Umbilical cord (tissue), 2 donors: ENCODE results near the gene NBEAL1. TPM values are rescaled to one million over a fixed set of nuclear protein-coding genes. Genes with fewer than 3 reads are reported as not detected.
"Not testable (repeated sequence)": the region's sequence is repeated elsewhere in the genome, so short reads cannot be mapped to it uniquely, and the experiment has no call there.

Experiments
- DNase-seq: peaks from one replicate; pipeline ENCODE4 v3.0.0-alpha.2; 2015; ENCODE audit warnings: low spot score
- total RNA-seq: library from RNA; depleted of rRNA; stranded (reverse); fragments of >200 nt; gene quantifications from one replicate; pipeline ENCODE4 v1.2.3, GENCODE V29; 2014; ENCODE audit warnings: low replicate concordance; ENCODE audit not compliant: insufficient read depth

NBEAL1 gene
- total RNA-seq, 1 donor from 2014 or later = 78.0 TPM

- no peak for DNase-seq
These were observed 210.9 kb downstream of the NBEAL1 start for GRCh38 chr2:203225423-203226039.

DNA sequence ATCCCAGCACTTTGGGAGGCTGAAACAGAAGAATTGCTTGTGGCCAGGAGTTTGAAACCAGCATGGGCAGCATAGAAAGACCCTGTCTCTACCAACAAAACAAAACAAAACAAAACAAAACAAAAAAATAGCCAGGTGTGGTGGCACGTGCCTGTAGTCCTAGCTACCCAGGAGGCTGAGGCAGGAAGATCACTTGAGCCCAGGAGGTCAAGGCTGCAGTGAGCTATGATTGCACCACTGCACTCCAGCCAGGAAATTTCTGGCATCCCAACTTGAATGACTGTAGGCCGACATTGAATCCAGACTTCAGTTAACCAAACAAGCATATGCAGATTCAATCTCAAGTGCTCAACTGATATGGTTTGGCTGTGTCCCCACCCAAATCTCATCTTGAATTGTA is 215.0 kb downstream of the NBEAL1 start:
- DNase-seq = not testable (repeated sequence)

DNA sequence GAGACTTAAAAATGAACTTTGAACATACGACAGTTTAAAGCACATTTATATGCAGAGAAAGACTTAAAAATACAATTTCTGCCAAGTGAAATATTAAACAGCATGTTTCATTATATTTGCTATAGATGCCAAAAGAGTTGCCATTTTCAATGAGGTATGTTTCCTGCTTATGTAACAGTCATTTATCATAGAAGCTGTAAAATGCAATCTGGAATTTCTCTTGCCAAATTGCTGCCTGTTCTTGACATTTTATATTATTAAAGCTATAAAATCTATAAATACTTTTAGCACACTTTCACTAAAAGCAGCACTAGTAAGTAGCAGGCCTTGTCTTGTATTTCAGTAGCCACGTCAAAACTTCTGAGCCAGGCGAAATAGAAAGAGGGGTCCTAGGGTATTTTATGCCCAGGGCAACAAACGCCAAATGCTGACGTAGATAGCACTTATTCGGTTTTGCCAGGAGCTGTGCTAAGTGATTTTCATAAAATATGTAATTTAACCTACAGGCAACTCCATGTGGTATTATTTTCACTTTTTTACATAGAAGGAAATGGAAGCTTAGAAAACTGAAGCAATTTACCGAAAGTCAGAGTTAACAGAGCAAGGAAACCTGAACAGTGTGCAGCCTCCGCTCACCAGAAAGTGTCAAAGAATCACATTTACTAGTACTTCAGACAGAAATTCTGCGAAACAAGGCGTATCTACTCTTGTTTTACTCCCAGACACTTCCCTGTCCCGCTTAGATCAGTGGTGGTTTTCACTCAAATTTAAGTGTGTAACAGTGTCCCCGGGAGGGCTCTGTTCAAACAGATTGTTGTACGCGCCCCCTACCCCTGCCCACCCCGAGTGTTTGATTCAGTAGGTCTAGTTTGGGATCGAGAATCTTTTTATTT is 222.9 kb downstream of the NBEAL1 start:
- DNase-seq = no peak

DNA sequence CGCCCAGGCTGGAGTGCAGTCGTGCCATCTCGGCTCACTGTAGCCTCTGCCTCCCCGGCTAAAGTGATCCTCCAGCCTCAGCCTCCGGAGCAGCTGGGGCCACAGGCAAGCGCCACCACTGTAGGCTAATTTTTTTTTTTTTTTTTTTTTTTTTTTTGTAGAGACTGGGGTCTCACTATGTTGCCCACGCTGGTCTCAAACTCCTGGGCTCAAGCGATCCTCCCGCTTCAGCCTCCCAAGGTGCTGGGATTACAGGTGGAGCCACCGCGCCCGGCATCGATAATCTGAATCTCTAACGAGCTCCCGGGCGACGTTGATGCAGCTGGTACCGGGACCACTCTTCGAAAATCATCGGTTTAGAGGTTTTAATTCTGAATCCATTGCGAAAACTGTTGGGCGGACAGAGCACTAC is 223.6 kb downstream of the NBEAL1 start:
- DNase-seq = no peak

DNA sequence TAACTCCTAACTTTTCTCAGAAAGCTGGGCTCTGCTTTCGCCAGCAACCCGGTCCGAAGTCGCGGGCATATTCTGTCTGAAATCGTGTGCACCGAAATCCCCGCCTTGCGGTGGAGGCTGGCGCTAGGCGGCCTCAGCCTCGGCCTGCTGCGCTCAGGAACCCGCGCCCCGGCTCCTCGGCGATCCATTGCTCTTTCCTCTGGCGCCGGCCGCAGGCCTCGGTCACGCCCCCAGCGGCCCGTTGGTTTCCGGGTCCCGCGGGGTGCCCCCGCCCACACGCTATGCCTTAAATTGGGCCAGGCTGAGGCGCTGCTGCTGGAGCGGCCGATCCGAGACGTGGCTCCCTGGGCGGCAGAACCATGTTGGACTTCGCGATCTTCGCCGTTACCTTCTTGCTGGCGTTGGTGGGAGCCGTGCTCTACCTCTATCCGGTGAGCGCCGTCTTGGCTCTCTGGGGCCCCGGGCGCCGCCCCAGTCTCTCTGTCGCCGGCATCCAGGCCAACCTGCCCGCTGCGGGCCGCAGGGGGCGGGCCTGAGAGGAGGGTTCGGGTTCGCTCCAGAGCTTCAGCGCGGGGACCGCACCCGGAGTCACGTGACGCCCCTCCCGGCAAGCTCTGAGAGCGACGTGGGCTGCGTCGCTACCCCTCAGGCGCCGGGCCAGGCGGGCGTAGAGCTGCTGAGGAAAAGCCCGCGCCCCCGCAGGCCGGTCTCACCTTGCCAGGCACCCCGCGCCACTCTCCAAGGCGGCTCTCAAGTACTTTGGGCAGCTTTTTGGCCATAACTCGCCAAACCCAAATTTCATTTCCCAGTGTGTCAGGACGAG is 224.2 kb downstream of the NBEAL1 start, which contains the start of gene CYP20A1:
TSS of gene CYP20A1 (plus strand) at position 315 of the 823 bp plus-strand sequence. CDS start at position 360, 45 bp downstream.
- DNase-seq = peak; percentile 98

- no peak for DNase-seq
These were observed 225.8 kb downstream of the NBEAL1 start for GRCh38 chr2:203240491-203240890.

DNA sequence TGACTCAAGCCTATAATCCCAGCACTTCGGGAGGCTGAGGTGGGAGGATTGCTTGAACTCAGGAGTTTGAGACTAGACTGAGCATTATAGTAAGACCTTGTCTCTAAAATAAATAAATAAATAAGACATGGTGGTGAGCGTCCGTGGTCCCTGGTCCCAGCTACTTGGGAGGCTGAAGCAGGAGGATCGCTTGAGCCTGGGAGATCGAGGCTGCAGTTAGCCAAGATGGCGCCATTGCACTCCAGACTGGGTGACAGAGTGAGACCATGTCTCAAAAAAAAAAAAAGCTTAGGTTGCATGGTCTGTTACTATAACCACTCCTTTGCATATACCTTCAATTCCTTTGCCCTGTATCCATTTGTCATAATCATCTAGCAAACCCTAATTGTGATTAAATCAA is 227.8 kb downstream of the NBEAL1 start:
- no peak for DNase-seq

GRCh38 chr2:203246646-203247045 is 232.0 kb downstream of the NBEAL1 start:
- DNase-seq = no peak

DNA sequence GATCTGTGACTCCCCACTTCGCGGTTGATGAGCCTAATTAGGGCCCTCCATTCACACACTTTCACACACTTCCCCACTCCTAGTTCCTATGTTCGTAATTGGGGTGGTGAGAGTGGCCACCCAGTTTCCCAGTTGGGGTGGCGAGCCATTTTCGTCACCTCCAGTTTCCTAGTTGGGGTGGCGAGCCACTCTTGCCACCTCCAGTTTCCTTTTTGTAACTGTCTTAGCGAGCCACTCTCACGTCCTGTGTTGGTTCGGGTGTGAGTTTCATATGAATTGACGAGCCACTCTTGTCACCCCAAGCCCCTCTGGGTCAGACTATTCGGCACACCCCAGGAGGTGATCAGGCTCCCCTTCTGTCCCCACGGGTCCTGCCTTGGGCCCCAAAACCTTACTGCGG is 238.1 kb downstream of the NBEAL1 start:
- DNase-seq = no peak

GRCh38 chr2:203253422-203254095 is 238.9 kb downstream of the NBEAL1 start:
- not testable (repeated sequence) for DNase-seq

DNA sequence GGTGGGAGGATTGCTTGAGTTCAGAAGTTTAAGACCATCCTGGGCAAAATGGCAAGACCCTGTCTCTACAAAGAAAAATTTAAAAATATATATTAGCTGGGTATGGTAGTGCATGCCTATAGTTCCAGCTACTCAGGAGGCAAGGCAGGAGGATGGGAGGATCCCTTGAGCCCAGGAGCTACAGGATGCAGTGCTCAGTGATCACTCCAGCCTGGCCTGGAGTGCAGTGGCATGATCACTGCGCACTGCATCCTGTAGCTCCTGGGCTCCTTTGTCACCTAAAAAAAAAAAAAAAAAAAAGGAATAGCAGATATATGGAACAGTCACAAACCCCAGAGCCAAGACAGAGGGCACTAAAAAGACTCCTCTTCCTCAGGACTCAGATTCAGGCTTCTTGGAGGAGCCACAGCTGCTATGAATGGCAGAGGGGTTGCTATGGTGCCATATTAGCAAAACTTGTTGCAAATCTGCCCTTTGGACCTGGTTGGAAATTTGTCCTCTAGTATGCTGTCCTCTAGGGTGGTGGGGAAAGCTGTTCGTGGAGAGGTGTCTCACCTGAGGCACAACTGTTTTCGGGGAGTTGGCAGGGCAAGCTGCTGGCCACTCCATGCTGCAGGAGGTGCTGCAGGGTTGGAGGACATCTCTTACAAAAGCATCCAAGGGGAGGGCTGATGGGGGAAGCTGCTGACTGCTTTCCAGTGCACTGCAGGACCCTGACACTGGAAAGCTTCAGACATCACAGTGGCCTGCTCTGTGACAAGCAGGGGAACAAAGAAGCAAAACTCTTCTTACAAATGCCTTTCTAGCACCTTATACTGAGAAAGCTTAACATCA is 246.9 kb downstream of the NBEAL1 start:
- DNase-seq = no peak

Other genes with a start within 250 kb of the NBEAL1 start
- gene ICA1L, start 143.1 kb upstream of the NBEAL1 start, total RNA-seq = 16.1 TPM
- gene WDR12, start 103.2 kb upstream of the NBEAL1 start, total RNA-seq = 4.8 TPM
- gene CARF, start 102.6 kb upstream of the NBEAL1 start, total RNA-seq = 21.4 TPM
- gene CYP20A1, start 224.1 kb downstream of the NBEAL1 start, total RNA-seq = 88.1 TPM